Cardiac fibroblast (primary cell): ENCODE data around the gene STX8.

Experiments used
- DNase-seq, 2 donors: peaks; one replicate each; pipeline versions ENCODE4 v3.0.0 to v3.0.0-alpha.2; 2010; ENCODE audit warnings: low read depth in 2 of 2
- H3K4me3 ChIP-seq, 2 donors: replicated peaks in 1 of 2; 1 replicate in 1 of 2; 2 replicates in 1 of 2; pipeline ENCODE4 v1.5.1; 2011; ENCODE audit warnings: low read depth in 2 of 2, low read length in 2 of 2, mild to moderate bottlenecking in 2 of 2, moderate library complexity in 1 of 2
- CTCF ChIP-seq: IDR thresholded peaks from one replicate; pipeline ENCODE4 v1.5.1; 2011; ENCODE audit warnings: low read depth, mild to moderate bottlenecking, low read length, inconsistent platforms

The STX8 gene

GRCh38 chr17:9527788-9528187 is 47.8 kb downstream of the STX8 start:
- no peak overlapping the region for H3K4me3 ChIP-seq
- no peak for DNase-seq
- TF ChIP-seq CTCF = no peak

GRCh38 chr17:9522074-9522473 is 53.5 kb downstream of the STX8 start:
- peak; percentile 73 to 79 for DNase-seq
- peak; percentile 50 for TF ChIP-seq CTCF
- H3K4me3 ChIP-seq = no peak overlapping the region

- no peak for DNase-seq
- H3K4me3 ChIP-seq = no peak overlapping the region
- TF ChIP-seq CTCF = no peak
Measured at GRCh38 chr17:9521062-9521461, 54.6 kb downstream of the STX8 start.

- H3K4me3 ChIP-seq = no peak overlapping the region
- DNase-seq = no peak
- no peak for TF ChIP-seq CTCF
Measured at GRCh38 chr17:9520649-9521048, 55.0 kb downstream of the STX8 start.

- DNase-seq = no peak
- H3K4me3 ChIP-seq = no peak overlapping the region
- TF ChIP-seq CTCF = no peak
Measured at GRCh38 chr17:9519583-9520272, 55.9 kb downstream of the STX8 start.

- no peak overlapping the region for H3K4me3 ChIP-seq
- TF ChIP-seq CTCF = no peak
- DNase-seq = no peak
Measured at GRCh38 chr17:9517396-9517795, 58.2 kb downstream of the STX8 start.

GRCh38 chr17:9513266-9513665 is 62.4 kb downstream of the STX8 start:
- TF ChIP-seq CTCF = no peak
- peak in 1 of 2 donors; percentile 38 for DNase-seq
- no peak overlapping the region for H3K4me3 ChIP-seq
